Keratinocyte (primary cell): ENCODE measurements around the gene SLC34A2. TPM values are rescaled to one million over a fixed set of nuclear protein-coding genes. Genes with fewer than 3 reads are reported as not detected.

ENCODE experiments used
- DNase-seq: peaks from one replicate; pipeline ENCODE4 v3.0.0-alpha.2; 2011; ENCODE audit warnings: low read depth, missing footprints, low spot score
- FAIRE-seq: peaks from 2 replicates; lab custom pipeline; 2011; peaks lifted over from hg19 to GRCh38; lab: Jason Lieb, UNC
- H2AFZ ChIP-seq: 2 replicates; pipeline ENCODE4 v1.6.0; 2012; ENCODE audit warnings: low read length, control low read depth, inconsistent platforms; ENCODE audit not compliant: control insufficient read depth
- H3K27ac ChIP-seq: 2 replicates; pipeline ENCODE4 v1.5.1; 2011; ENCODE audit warnings: low read length; ENCODE audit not compliant: control insufficient read depth, insufficient read depth
- H3K27me3 ChIP-seq: 3 replicates; pipeline ENCODE4 v1.6.0; 2011; ENCODE audit warnings: low read length; ENCODE audit not compliant: control insufficient read depth, insufficient read depth; ENCODE audit errors: extremely low read depth
- H3K36me3 ChIP-seq, 2 experiments: 2 replicates in 1 of 2; 3 replicates in 1 of 2; pipeline ENCODE4 v1.5.1; 2011; ENCODE audit warnings: low read length in 2 of 2, mild to moderate bottlenecking in 1 of 2; ENCODE audit not compliant: control insufficient read depth in 2 of 2, insufficient read depth in 2 of 2; ENCODE audit errors: extremely low read depth in 1 of 2
- H3K4me1 ChIP-seq: 3 replicates; pipeline ENCODE4 v1.5.1; 2011; ENCODE audit warnings: low read length; ENCODE audit not compliant: control insufficient read depth, insufficient read depth; ENCODE audit errors: extremely low read depth
- H3K4me2 ChIP-seq: 3 replicates; pipeline ENCODE4 v1.6.0; 2011; ENCODE audit warnings: low read depth, low read length; ENCODE audit not compliant: control insufficient read depth, insufficient read depth; ENCODE audit errors: extremely low read depth
- H3K4me3 ChIP-seq, 3 experiments: fragments of 200-600 bp in 1 of 3; sonication (generic) in 1 of 3; 2 replicates in 2 of 3; 3 replicates in 1 of 3; pipeline ENCODE4 v1.5.1; 2011 to 2016; ENCODE audit warnings: low read length in 3 of 3, mild to moderate bottlenecking in 3 of 3, control low read depth in 2 of 3, inconsistent platforms in 1 of 3, low read depth in 1 of 3, mixed read lengths in 1 of 3, mixed run types in 1 of 3, moderate library complexity in 1 of 3; ENCODE audit not compliant: control insufficient read depth in 2 of 3, insufficient read depth in 2 of 3; ENCODE audit errors: extremely low read depth in 1 of 3
- H3K79me2 ChIP-seq: 2 replicates; pipeline ENCODE4 v1.6.0; 2012; ENCODE audit warnings: low read length; ENCODE audit not compliant: control insufficient read depth, insufficient read depth
- H3K9ac ChIP-seq: 3 replicates; pipeline ENCODE4 v1.6.0; 2011; ENCODE audit warnings: low read length; ENCODE audit not compliant: control insufficient read depth, insufficient read depth; ENCODE audit errors: extremely low read depth
- H3K9me1 ChIP-seq: 3 replicates; pipeline ENCODE4 v1.6.0; 2011; ENCODE audit warnings: low read length; ENCODE audit not compliant: control insufficient read depth, insufficient read depth; ENCODE audit errors: extremely low read depth
- H3K9me3 ChIP-seq: 2 replicates; pipeline ENCODE4 v1.5.1; 2012; ENCODE audit warnings: low read depth, low read length; ENCODE audit not compliant: control insufficient read depth
- H4K20me1 ChIP-seq: 3 replicates; pipeline ENCODE4 v1.6.0; 2011; ENCODE audit warnings: low read length; ENCODE audit not compliant: control insufficient read depth, insufficient read depth; ENCODE audit errors: extremely low read depth
- CTCF ChIP-seq, 3 experiments: IDR thresholded peaks in 1 of 3; conservative IDR thresholded peaks in 1 of 3; optimal IDR thresholded peaks in 1 of 3; 2 replicates in 2 of 3; 3 replicates in 1 of 3; pipeline versions ENCODE3 to v1.5.1; 2011; ENCODE audit warnings: low read length in 3 of 3, mild to moderate bottlenecking in 3 of 3, moderate library complexity in 2 of 3, control low read depth in 1 of 3, inconsistent platforms in 1 of 3; ENCODE audit not compliant: insufficient read depth in 2 of 3; ENCODE audit errors: extremely low read depth in 1 of 3
- EZH2 ChIP-seq: IDR thresholded peaks from one replicate; pipeline ENCODE4 v1.6.1; 2012; ENCODE audit warnings: inconsistent platforms, mild to moderate bottlenecking, low read length, moderate library complexity
- dilution Hi-C: fragments of 300-500 bp; cut with MboI; formaldehyde crosslinking; loops from one replicate; pipeline ENCODE4 v1.7.0; 2020; ENCODE audit warnings: low sequenced_read_pairs; ENCODE audit not compliant: extremely low pct_ligation_motif_present
- polyA plus RNA-seq, 5 experiments: library from polyadenylated mRNA; depleted of rRNA in 3 of 5; stranded (reverse) in 3 of 5; stranded (forward) in 1 of 5; unstranded in 1 of 5; fragments of >200 nt; gene quantifications; 1 replicate in 1 of 5; 2 replicates in 3 of 5; 3 replicates in 1 of 5; pipeline versions ENCODE4 v1.2.1 to v1.2.3, GENCODE V29; 2011 to 2012; ENCODE audit warnings: missing spikeins in 2 of 5, low read depth in 1 of 5, low replicate concordance in 1 of 5
- small RNA-seq, 3 experiments: library from RNA; depleted of rRNA; stranded (forward); fragments of <200 nt; gene quantifications; one replicate each; pipeline ENCODE3, GENCODE V24; 2012; ENCODE audit warnings: low read depth in 3 of 3, low replicate concordance in 1 of 3; ENCODE audit not compliant: insufficient read length in 3 of 3

The SLC34A2 gene
- polyA plus RNA-seq, 1 donor (not counting 4 experiments of a cell fraction or from before 2014, with no cell fraction given) = not detected

DNA sequence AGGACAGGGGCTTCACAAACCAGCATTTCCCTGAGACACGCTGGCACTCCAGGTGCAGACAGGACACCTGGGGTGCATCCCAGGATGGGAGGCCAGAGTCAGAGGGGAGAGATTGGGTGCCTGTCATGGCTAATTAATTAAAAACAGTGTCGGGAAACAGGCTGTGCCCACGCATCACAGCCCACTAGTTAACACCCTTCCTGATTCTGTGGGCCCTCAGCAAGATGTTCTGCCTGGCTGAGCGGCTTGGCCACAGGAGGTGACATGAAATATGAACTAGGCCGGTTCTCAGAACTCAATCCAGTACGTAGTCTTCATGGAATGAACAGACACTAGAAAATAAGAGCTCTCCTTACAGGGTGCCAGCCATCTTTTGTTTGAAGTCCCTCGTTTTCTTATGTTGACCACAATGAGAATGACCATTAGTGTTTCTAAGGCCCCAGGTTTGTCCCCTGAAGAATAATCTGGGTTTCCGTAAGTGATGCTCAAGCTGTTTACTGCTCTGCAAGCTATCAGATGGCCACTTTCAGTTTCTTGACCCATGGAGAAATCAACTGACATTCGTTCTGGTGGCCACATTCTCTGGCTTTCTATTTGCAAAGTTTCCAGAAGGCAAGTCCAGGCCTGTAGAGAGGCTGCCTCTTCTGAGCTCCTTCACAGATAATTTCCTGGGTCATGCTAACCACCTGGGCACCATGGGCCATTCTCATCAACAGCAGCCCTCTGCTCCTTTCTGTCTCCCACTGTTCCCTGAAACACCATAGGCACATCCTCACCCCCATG lies 72.3 kb downstream of the SLC34A2 start:
- Histone ChIP-seq H3K9ac (no peak overlapping the region), H3K27me3 (no peaks in the 10 kb centered on the region), H3K27ac (no peak overlapping the region), H2AFZ (no peak overlapping the region), H3K79me2 (no peaks in the 10 kb centered on the region), H3K4me1 (peaks cover 5% of the 10 kb centered on the region), H3K36me3 (no peaks in the 10 kb centered on the region), H3K9me3 (no peaks in the 10 kb centered on the region), H3K4me2 (no peak overlapping the region), H4K20me1 (no peaks in the 10 kb centered on the region), H3K4me3 (no peak overlapping the region), H3K9me1 (no peaks in the 10 kb centered on the region)
- DNase-seq (no peak), FAIRE-seq (peak; percentile 29)
- dilution Hi-C loops = no loop called here
- TF ChIP-seq CTCF (optimal IDR thresholded peaks at IDR 0.05 in 1 of 3, IDR thresholded peaks at IDR 0.05 in 1 of 3, conservative IDR thresholded peaks at IDR 0.05 in 1 of 3; ENCODE audit: extremely low read depth in 1 of 3, insufficient read depth in 2 of 3, low read length in 3 of 3) (no peak), EZH2 (no peak)

Small RNA genes within 50 kb of the gene (small RNA-seq; reads per million reads assigned to genes)
- 0 reads per million in 3 experiments for gene AC092436.3
- 0 reads per million in 3 experiments for gene MTND4LP22
- 0 reads per million in 3 experiments for gene RPS29P11

Other genes starting within 250 kb of the SLC34A2 start
- gene SEL1L3, start 207.1 kb downstream of the SLC34A2 start, polyA plus RNA-seq = 31.6 to 68.4 TPM (median 67.9 TPM) in 3 replicates